Left lung (tissue), 10 donors: ENCODE data around the gene BCL7A. TPM values are rescaled to one million over a fixed set of nuclear protein-coding genes. Genes with fewer than 3 reads are reported as not detected.
A peak's percentile ranks its signal among the peaks of the same experiment; 100 is the strongest.

Experiments used
- ATAC-seq: fragments of 200-7000 bp; cut with Tn5 transposase; one replicate; pipeline ENCODE4 v1.9.1; 2020; ENCODE audit warnings: moderate library complexity
- DNase-seq, 4 donors: peaks; one replicate each; pipeline ENCODE4 v3.0.0-alpha.2; 2013 to 2020
- H3K27ac ChIP-seq, 2 donors: fragments of 200-600 bp; sonication (generic) in 1 of 2; one replicate each; pipeline versions ENCODE4 v1.5.0 to v1.8.0; 2020 to 2021
- H3K27me3 ChIP-seq, 2 donors: fragments of 200-600 bp; sonication (generic) in 1 of 2; one replicate each; pipeline versions ENCODE4 v1.5.0 to v1.8.0; 2020 to 2021
- H3K36me3 ChIP-seq, 2 donors: fragments of 200-600 bp; sonication (generic) in 1 of 2; one replicate each; pipeline versions ENCODE4 v1.5.0 to v1.8.0; 2020 to 2021
- H3K4me1 ChIP-seq, 2 donors: fragments of 200-600 bp; one replicate each; pipeline ENCODE4 v1.8.0; 2021
- H3K4me3 ChIP-seq, 2 donors: fragments of 200-600 bp; sonication (generic) in 1 of 2; one replicate each; pipeline versions ENCODE4 v1.5.0 to v1.8.0; 2020 to 2021; ENCODE audit warnings: mild to moderate bottlenecking in 1 of 2
- H3K9me3 ChIP-seq, 2 donors: fragments of 200-600 bp; sonication (generic) in 1 of 2; one replicate each; pipeline versions ENCODE4 v1.5.0 to v1.8.0; 2020 to 2021
- CTCF ChIP-seq, 2 donors: fragments of 200-600 bp; sonication (generic) in 1 of 2; IDR thresholded peaks; one replicate each; pipeline versions ENCODE4 v1.5.0 to v1.8.0; 2021; ENCODE audit warnings: antibody characterized with exemption in 2 of 2
- intact Hi-C, 2 donors: fragments of 100-400 bp; cut with DNase I; formaldehyde crosslinking; loops; one replicate each; pipeline versions ENCODE4 v1.11.2 to v1.14.2; 2022
- polyA plus RNA-seq, 6 donors: library from polyadenylated mRNA; unstranded; fragments of 120-200 nt; gene quantifications; one replicate each; pipeline ENCODE4 v1.2.1, GENCODE V29; 2013; ENCODE audit not compliant: insufficient read length in 6 of 6
- total RNA-seq, 2 donors: library from RNA; stranded (reverse); fragmentation: NEBNext Ultra II Directional; extraction: Animal tissue kit (Norgen Biotek cat#: 25700); gene quantifications; one replicate each; pipeline ENCODE4 v1.2.1, GENCODE V29; 2021
- donor health status: DM: no; HTN: yes; CAD: no.
- donor health status: DM: no; HTN: no; CAD: no.

The BCL7A gene
- total and polyA plus RNA-seq, 8 donors: 7.0 to 18.4 (median 16.8) TPM

GRCh38 chr12:122078141-122079032 is 56.7 kb downstream of the BCL7A start, which contains the start of gene MLXIP:
Gene MLXIP, plus strand, starts transcription at chr12:122078756. Its CDS starts 98 bp downstream, at chr12:122078854.
- peak within 1 kb of the TSS; percentile 65 to 92 for H3K4me3 ChIP-seq
- DNase-seq: peak; percentile 94 to 97 (median 96)
- no peaks in the 10 kb centered on the region for H3K9me3 ChIP-seq
- TF ChIP-seq CTCF (IDR thresholded peaks at IDR 0.05): no peak
- intact Hi-C loops: no loop called here
- peak within 1 kb of the TSS; percentile 82 to 93 for H3K27ac ChIP-seq
- H3K4me1 ChIP-seq: peaks cover 24 to 55% of the 10 kb centered on the region in 2 donors
- no peaks in the 10 kb centered on the region for H3K27me3 ChIP-seq
- H3K36me3 ChIP-seq: no peaks in the 10 kb centered on the region
- peak; percentile 80 for ATAC-seq

GRCh38 chr12:122079033-122079531 is 57.4 kb downstream of the BCL7A start:
- ATAC-seq: peak; percentile 0
- peak in 3 of 4 donors; percentile 29 to 88 (median 49) for DNase-seq
- Histone ChIP-seq H3K9me3 (no peaks in the 10 kb centered on the region), H3K27ac (peak overlapping the region; percentile 82 to 93), H3K4me1 (peaks cover 24 to 60% of the 10 kb centered on the region in 2 donors), H3K27me3 (no peaks in the 10 kb centered on the region), H3K36me3 (peaks cover 0 to 4% of the 10 kb centered on the region in 2 donors), H3K4me3 (peak overlapping the region; percentile 65 to 92)
- no peak for TF ChIP-seq CTCF (IDR thresholded peaks at IDR 0.05)
- intact Hi-C loops: no loop called here

GRCh38 chr12:122079532-122080081 is 57.9 kb downstream of the BCL7A start:
- Histone ChIP-seq H3K27ac (peak overlapping the region; percentile 82 to 93), H3K4me1 (peaks cover 24 to 65% of the 10 kb centered on the region in 2 donors), H3K9me3 (no peaks in the 10 kb centered on the region), H3K4me3 (peak overlapping the region; percentile 65 to 92), H3K36me3 (peaks cover 0 to 9% of the 10 kb centered on the region in 2 donors), H3K27me3 (no peaks in the 10 kb centered on the region)
- TF ChIP-seq CTCF (IDR thresholded peaks at IDR 0.05): no peak
- peak; percentile 0 for ATAC-seq
- intact Hi-C loops: no loop called here
- peak in 1 of 4 donors; percentile 55 for DNase-seq

- TF ChIP-seq CTCF (IDR thresholded peaks at IDR 0.05): no peak
- intact Hi-C loops: no loop called here
- Histone ChIP-seq H3K4me3 (peak overlapping the region; percentile 65 to 92), H3K9me3 (no peaks in the 10 kb centered on the region), H3K27me3 (no peaks in the 10 kb centered on the region), H3K36me3 (peaks cover 0 to 17% of the 10 kb centered on the region in 2 donors), H3K4me1 (peaks cover 24 to 66% of the 10 kb centered on the region in 2 donors), H3K27ac (peak overlapping the region; percentile 82 to 93)
- peak; percentile 63 to 82 (median 77) for DNase-seq
- ATAC-seq: peak; percentile 52
Observed at GRCh38 chr12:122080149-122081082, 58.7 kb downstream of the BCL7A start.
